ENCODE measurements around the gene PKP3. TPM values are rescaled to one million over a fixed set of nuclear protein-coding genes. Genes with fewer than 3 reads are reported as not detected.
"Not testable (repeated sequence)": the region's sequence is repeated elsewhere in the genome, so short reads cannot be mapped to it uniquely, and the experiment has no call there.

The PKP3 gene
- total RNA-seq, 6 donors from 2014 or later, result 33.4 to 86.3 (median 55.2) TPM

DNA sequence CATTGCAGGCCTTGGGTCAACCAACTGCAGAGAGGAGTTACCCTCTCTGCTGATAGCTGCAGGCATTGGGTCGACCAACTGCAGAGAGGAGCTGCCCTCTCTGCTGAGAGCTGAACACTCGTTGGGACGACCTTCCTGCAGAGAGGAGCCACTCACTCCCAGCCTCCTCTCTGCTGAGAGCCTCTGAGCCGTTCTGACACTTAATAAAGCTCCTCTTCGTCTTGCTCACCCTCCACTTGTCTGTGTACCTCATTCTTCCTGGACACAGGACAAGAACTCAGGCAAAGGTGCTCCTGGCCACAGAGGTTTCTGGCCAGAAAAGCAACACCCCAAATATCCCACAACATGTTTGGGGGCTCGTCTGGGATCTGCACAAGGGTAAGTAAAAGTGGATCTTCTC is 7.5 kb upstream of the PKP3 start:
- no peak for DNase-seq
- Histone ChIP-seq H3K4me3 (no peak overlapping the region), H3K4me1 (no peaks in the 10 kb centered on the region), H3K9me3 (peaks cover 0 to 17% (median 9%) of the 10 kb centered on the region in 4 donors), H3K27me3 (no peaks in the 10 kb centered on the region), H3K27ac (no peak overlapping the region), H3K36me3 (no peaks in the 10 kb centered on the region)
- no peak for ATAC-seq (ENCODE audit: low FRiP score in 2 of 2)
- 86 to 95% methylated on average over 6 of the region's 6 CpGs for WGBS, 2 donors
- TF ChIP-seq POLR2A (IDR thresholded peaks at IDR 0.05), result no peak
- TF ChIP-seq POLR2AphosphoS5 (IDR thresholded peaks at IDR 0.05), result no peak
- no peak for TF ChIP-seq CTCF (IDR thresholded peaks at IDR 0.05)
- TF ChIP-seq EP300 (IDR thresholded peaks at IDR 0.05), result no peak

GRCh38 chr11:387193-387793 is 6.7 kb upstream of the PKP3 start:
- Histone ChIP-seq H3K4me3 (no peak overlapping the region), H3K27ac (no peak overlapping the region), H3K27me3 (no peaks in the 10 kb centered on the region), H3K4me1 (no peaks in the 10 kb centered on the region), H3K36me3 (no peaks in the 10 kb centered on the region), H3K9me3 (peaks cover 0 to 17% (median 9%) of the 10 kb centered on the region in 4 donors)
- TF ChIP-seq CTCF (IDR thresholded peaks at IDR 0.05), result no peak
- TF ChIP-seq POLR2A (IDR thresholded peaks at IDR 0.05), result no peak
- no peak for TF ChIP-seq EP300 (IDR thresholded peaks at IDR 0.05)
- TF ChIP-seq POLR2AphosphoS5 (IDR thresholded peaks at IDR 0.05), result no peak
- WGBS, 2 donors, result 38 to 55% methylated on average over 4 of the region's 4 CpGs
- no peak for ATAC-seq (ENCODE audit: low FRiP score in 2 of 2)
- DNase-seq, result no peak

GRCh38 chr11:389369-389768 is 4.6 kb upstream of the PKP3 start:
- H3K36me3 ChIP-seq; H3K4me3 ChIP-seq; H3K27me3 ChIP-seq; DNase-seq; ATAC-seq (ENCODE audit: low FRiP score in 2 of 2); H3K4me1 ChIP-seq; H3K27ac ChIP-seq: not testable (repeated sequence)
- peaks cover 0 to 17% (median 9%) of the 10 kb centered on the region in 4 donors for H3K9me3 ChIP-seq
- 72 to 80% methylated on average over 7 to 17 of the region's 17 CpGs for WGBS, 2 donors

GRCh38 chr11:390175-390574 is 3.8 kb upstream of the PKP3 start:
- no peak for TF ChIP-seq EP300 (IDR thresholded peaks at IDR 0.05)
- no peak for TF ChIP-seq POLR2AphosphoS5 (IDR thresholded peaks at IDR 0.05)
- no peak for TF ChIP-seq POLR2A (IDR thresholded peaks at IDR 0.05)
- no peak for TF ChIP-seq CTCF (IDR thresholded peaks at IDR 0.05)
- ATAC-seq (ENCODE audit: low FRiP score in 2 of 2) (no peak), DNase-seq (no peak)
- no peak overlapping the region for H3K27ac ChIP-seq
- no peak overlapping the region for H3K4me3 ChIP-seq
- no peaks in the 10 kb centered on the region for H3K27me3 ChIP-seq
- WGBS, 2 donors, result 70% methylated on average over 11 of the region's 11 CpGs; no CpG with 5 or more reads in 1 of the 2 donors
- H3K9me3 ChIP-seq, result peaks cover 0 to 17% (median 9%) of the 10 kb centered on the region in 4 donors
- H3K36me3 ChIP-seq, result no peaks in the 10 kb centered on the region
- H3K4me1 ChIP-seq, result peaks cover 0 to 8% (median 4%) of the 10 kb centered on the region in 4 donors

- DNase-seq (peak in 1 of 2 donors; percentile 71), ATAC-seq (ENCODE audit: low FRiP score in 2 of 2) (no peak)
- H3K36me3 ChIP-seq, result no peaks in the 10 kb centered on the region
- no peak overlapping the region for H3K4me3 ChIP-seq
- peaks cover 0 to 8% (median 6%) of the 10 kb centered on the region in 4 donors for H3K9me3 ChIP-seq
- WGBS, 2 donors, result 74 to 80% methylated on average over 31 to 37 of the region's 38 CpGs
- H3K27me3 ChIP-seq, result no peaks in the 10 kb centered on the region
- H3K27ac ChIP-seq, result no peak overlapping the region
- H3K4me1 ChIP-seq, result peaks cover 0 to 14% (median 8%) of the 10 kb centered on the region in 4 donors
- no peak for TF ChIP-seq POLR2AphosphoS5 (IDR thresholded peaks at IDR 0.05)
- no peak for TF ChIP-seq CTCF (IDR thresholded peaks at IDR 0.05)
- TF ChIP-seq POLR2A (IDR thresholded peaks at IDR 0.05), result no peak
- TF ChIP-seq EP300 (IDR thresholded peaks at IDR 0.05), result no peak
Measured at GRCh38 chr11:391117-392017, 2.6 kb upstream of the PKP3 start.

All from upper lobe of left lung (tissue), 6 donors.